HEK293 (cell line): Measurements from ENCODE around the gene COPS3.

ENCODE experiments used
- CTCF ChIA-PET: fragments of 350-600 bp; formaldehyde crosslinking; extraction: SDS; loops from one replicate; lab custom pipeline; 2021; ENCODE audit warnings: antibody characterized with exemption; lab: Yijun Ruan, JAX
- POLR2A ChIA-PET: fragments of 300-600 bp; formaldehyde crosslinking; extraction: SDS; loops from one replicate; lab custom pipeline; 2020; ENCODE audit warnings: antibody characterized with exemption, inconsistent platforms; lab: Yijun Ruan, JAX
- H3K27ac ChIP-seq: fragments of 200-500 bp; sonication (Bioruptor generic); 2 replicates; pipeline ENCODE4 v1.5.1; 2014; ENCODE audit warnings: low read depth, low read length, control low read depth, inconsistent platforms; ENCODE audit errors: extremely low read depth
- H3K36me3 ChIP-seq, 2 experiments: fragments of 200-500 bp in 1 of 2; sonication (Bioruptor generic) in 1 of 2; 1 replicate in 1 of 2; 2 replicates in 1 of 2; pipeline ENCODE4 v1.5.1; 2014 to 2017; ENCODE audit warnings: inconsistent platforms in 2 of 2, low read length in 2 of 2; ENCODE audit not compliant: control insufficient read depth in 2 of 2, insufficient read depth in 1 of 2
- H3K4me1 ChIP-seq: fragments of 200-500 bp; sonication (Bioruptor generic); 2 replicates; pipeline ENCODE4 v1.5.1; 2014; ENCODE audit warnings: mild to moderate bottlenecking, low read length, inconsistent platforms; ENCODE audit not compliant: control insufficient read depth, insufficient read depth
- H3K4me3 ChIP-seq: 2 replicates; pipeline ENCODE4 v1.5.1; 2011; ENCODE audit warnings: low read depth, mild to moderate bottlenecking, control low read depth, low read length, moderate library complexity
- H3K9me3 ChIP-seq: fragments of 200-500 bp; sonication (Bioruptor generic); 2 replicates; pipeline ENCODE4 v1.5.1; 2014; ENCODE audit warnings: low read depth, low read length, inconsistent platforms; ENCODE audit not compliant: control insufficient read depth, insufficient read depth
- BCL11A ChIP-seq: fragments of 450-650 bp; formaldehyde crosslinking; IDR thresholded peaks from 2 replicates; pipeline ENCODE4 v1.5.1; 2016; ENCODE audit warnings: low read depth, missing biosample characterization, missing genetic modification characterization
- BCL6B ChIP-seq: fragments of 450-650 bp; formaldehyde crosslinking; IDR thresholded peaks from 2 replicates; pipeline ENCODE4 v1.5.1; 2017; ENCODE audit warnings: missing biosample characterization, missing genetic modification characterization
- CTCF ChIP-seq: fragments of 450-650 bp; formaldehyde crosslinking; IDR thresholded peaks from 2 replicates; pipeline ENCODE4 v1.5.1; 2016; ENCODE audit warnings: missing biosample characterization, missing genetic modification characterization
- EGR2 ChIP-seq: fragments of 450-650 bp; formaldehyde crosslinking; IDR thresholded peaks from 2 replicates; pipeline ENCODE4 v1.5.1; 2016; ENCODE audit warnings: low read depth, missing biosample characterization, missing genetic modification characterization
- GLI4 ChIP-seq: fragments of 450-650 bp; formaldehyde crosslinking; IDR thresholded peaks from 2 replicates; pipeline ENCODE4 v1.5.1; 2016; ENCODE audit warnings: missing biosample characterization, missing genetic modification characterization
- KLF17 ChIP-seq: fragments of 450-650 bp; formaldehyde crosslinking; IDR thresholded peaks from 2 replicates; pipeline ENCODE4 v1.5.1; 2016; ENCODE audit warnings: missing biosample characterization, missing genetic modification characterization
- OSR2 ChIP-seq: fragments of 450-650 bp; formaldehyde crosslinking; IDR thresholded peaks from 2 replicates; pipeline ENCODE4 v1.5.1; 2016; ENCODE audit warnings: missing biosample characterization, missing genetic modification characterization
- SP3 ChIP-seq: fragments of 450-650 bp; formaldehyde crosslinking; IDR thresholded peaks from 2 replicates; pipeline ENCODE4 v1.5.1; 2016; ENCODE audit warnings: missing biosample characterization, missing genetic modification characterization
- SP7 ChIP-seq: fragments of 450-650 bp; formaldehyde crosslinking; IDR thresholded peaks from 2 replicates; pipeline ENCODE4 v1.5.1; 2016; ENCODE audit warnings: missing biosample characterization, missing genetic modification characterization
- ZFHX2 ChIP-seq: fragments of 450-650 bp; formaldehyde crosslinking; conservative IDR thresholded peaks from 2 replicates; pipeline ENCODE4 v1.5.1; 2016; ENCODE audit warnings: missing biosample characterization, missing genetic modification characterization
- ZFP69B ChIP-seq: fragments of 450-650 bp; formaldehyde crosslinking; IDR thresholded peaks from 2 replicates; pipeline ENCODE4 v1.5.1; 2016; ENCODE audit warnings: missing biosample characterization, missing genetic modification characterization
- ZIC2 ChIP-seq: fragments of 450-650 bp; formaldehyde crosslinking; IDR thresholded peaks from 2 replicates; pipeline ENCODE4 v1.5.1; 2016; ENCODE audit warnings: missing biosample characterization, missing genetic modification characterization
- ZNF211 ChIP-seq: fragments of 450-650 bp; formaldehyde crosslinking; IDR thresholded peaks from 2 replicates; pipeline ENCODE4 v1.5.1; 2016; ENCODE audit warnings: low read depth, missing biosample characterization, missing genetic modification characterization
- ZNF223 ChIP-seq: fragments of 450-650 bp; formaldehyde crosslinking; IDR thresholded peaks from 2 replicates; pipeline ENCODE4 v1.5.1; 2016; ENCODE audit warnings: missing biosample characterization, missing genetic modification characterization
- ZNF366 ChIP-seq: fragments of 450-650 bp; formaldehyde crosslinking; conservative IDR thresholded peaks from 2 replicates; pipeline ENCODE4 v1.5.1; 2016; ENCODE audit warnings: missing biosample characterization, missing genetic modification characterization
- ZNF501 ChIP-seq: fragments of 450-650 bp; formaldehyde crosslinking; IDR thresholded peaks from 2 replicates; pipeline ENCODE4 v1.5.1; 2016; ENCODE audit warnings: missing biosample characterization, missing genetic modification characterization
- ZNF544 ChIP-seq: fragments of 450-650 bp; formaldehyde crosslinking; IDR thresholded peaks from 2 replicates; pipeline ENCODE4 v1.5.0; 2017; ENCODE audit warnings: missing biosample characterization, missing genetic modification characterization
- ZNF561 ChIP-seq: fragments of 450-650 bp; IDR thresholded peaks from 2 replicates; pipeline ENCODE4 v1.5.1; 2018; ENCODE audit warnings: missing biosample characterization, missing genetic modification characterization, borderline replicate concordance
- ZNF585B ChIP-seq: fragments of 450-650 bp; formaldehyde crosslinking; IDR thresholded peaks from 2 replicates; pipeline ENCODE4 v1.5.1; 2016; ENCODE audit warnings: missing biosample characterization, missing genetic modification characterization
- ZNF600 ChIP-seq: fragments of 450-650 bp; formaldehyde crosslinking; IDR thresholded peaks from 2 replicates; pipeline ENCODE4 v1.5.1; 2016; ENCODE audit warnings: missing biosample characterization, missing genetic modification characterization
- ZNF660 ChIP-seq: fragments of 450-650 bp; IDR thresholded peaks from 2 replicates; pipeline ENCODE4 v1.5.1; 2018; ENCODE audit warnings: missing biosample characterization, mild to moderate bottlenecking, missing genetic modification characterization
- ZNF768 ChIP-seq: fragments of 450-650 bp; formaldehyde crosslinking; IDR thresholded peaks from 2 replicates; pipeline ENCODE4 v1.5.1; 2018; ENCODE audit warnings: missing biosample characterization, mild to moderate bottlenecking, missing genetic modification characterization
- ZNF830 ChIP-seq: fragments of 450-650 bp; IDR thresholded peaks from 2 replicates; pipeline ENCODE4 v1.5.0; 2018; ENCODE audit warnings: missing biosample characterization, missing genetic modification characterization, low read depth, mild to moderate bottlenecking, moderate library complexity
- TF ChIP-seq, protein P1 (sequence below): fragments of 450-650 bp; formaldehyde crosslinking; IDR thresholded peaks from 2 replicates; pipeline ENCODE4 v1.5.1; 2016; ENCODE audit warnings: missing biosample characterization, missing genetic modification characterization

COPS3 gene

GRCh38 chr17:17320911-17321220 is 39.8 kb upstream of the COPS3 start (continued):
- no peak for TF ChIP-seq BCL6B (tag by site-specific recombination)
- TF ChIP-seq, all 188 proteins: peak for 0

GRCh38 chr17:17320188-17320910 is 39.3 kb upstream of the COPS3 start:
- POLR2A ChIA-PET = interaction anchor here (0.6 kb wide), 1 partner anchor 57 kb away, joined by 3 read pairs; no protein-coding TSS in a partner anchor
- Histone ChIP-seq H3K27ac (no peak overlapping the region), H3K36me3 (no peaks in the 10 kb centered on the region; a peak in 1 of 3 replicates), H3K4me1 (peaks cover 2% of the 10 kb centered on the region)
- CTCF ChIA-PET = interaction anchor here (0.8 kb wide), 1 partner anchor 825 kb away, joined by 4 read pairs; no protein-coding TSS in a partner anchor
- no peak for TF ChIP-seq ZNF366 (tag by site-specific recombination)
- TF ChIP-seq ZNF600 (tag by site-specific recombination) = no peak
- TF ChIP-seq EGR2 (tag by site-specific recombination) = peak; percentile 59
- TF ChIP-seq OSR2 (tag by site-specific recombination) = no peak
- no peak for TF ChIP-seq ZNF501 (tag by site-specific recombination)
- TF ChIP-seq ZNF544 (tag by site-specific recombination) = no peak
- no peak for TF ChIP-seq ZNF211 (tag by site-specific recombination)
- TF ChIP-seq GLI4 (tag by site-specific recombination) = no peak
- no peak for TF ChIP-seq ZNF830 (tag by site-specific recombination)
- TF ChIP-seq, all 188 proteins: peak for 1
- no peak overlapping the region for H3K4me3 ChIP-seq
- no peaks in the 10 kb centered on the region for H3K9me3 ChIP-seq

DNA sequence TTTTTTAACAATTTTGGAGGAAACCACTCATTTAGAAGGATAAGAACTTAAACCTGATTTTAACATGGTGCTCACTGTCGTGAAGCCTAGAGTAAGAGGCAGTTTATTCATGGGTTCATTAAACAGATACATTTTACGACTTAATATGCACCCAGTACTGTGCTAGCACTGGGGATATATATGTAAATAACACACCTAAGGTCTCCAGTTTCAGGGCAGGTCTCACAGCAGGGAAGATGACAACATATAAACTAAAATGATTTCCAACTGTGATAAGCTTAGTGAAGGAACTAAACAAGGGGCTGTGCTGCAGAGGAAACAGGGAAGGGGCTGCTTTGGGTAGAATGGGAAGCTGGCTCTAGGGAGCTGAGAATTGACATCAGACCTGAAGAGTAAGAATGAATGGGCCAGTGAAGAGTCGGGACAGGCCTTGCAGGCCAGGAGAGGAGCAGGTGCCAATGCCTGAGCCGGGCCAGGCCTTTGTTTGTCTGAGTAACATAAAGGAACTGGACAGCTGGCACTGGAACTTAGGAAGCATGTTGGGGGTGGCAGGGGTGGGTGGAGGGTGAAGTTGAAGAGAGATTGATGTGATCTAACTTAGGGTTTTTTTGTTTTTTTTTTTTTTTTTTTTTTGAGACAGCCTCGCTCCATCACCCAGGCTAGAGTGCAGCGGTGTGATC is 34.2 kb upstream of the COPS3 start:
- Histone ChIP-seq H3K4me1 (peaks cover 4% of the 10 kb centered on the region), H3K9me3 (no peaks in the 10 kb centered on the region), H3K27ac (peak overlapping the region; percentile 8; the same call in 1 of the 2 replicates), H3K36me3 (peaks cover 2 to 4% of the 10 kb centered on the region in 2 experiments; a peak in 2 of 3 replicates), H3K4me3 (no peak overlapping the region)
- ChIA-PET CTCF (interaction anchor here (0.6 to 2.8 kb wide), 4 partner anchors 42 to 699 kb away, joined by 3 to 12 read pairs (median 3); no protein-coding TSS in a partner anchor), POLR2A (interaction anchor here (0.6 kb wide), 1 partner anchor 35 kb away, joined by 5 read pairs; no protein-coding TSS in a partner anchor)
- TF ChIP-seq, protein P1, sequence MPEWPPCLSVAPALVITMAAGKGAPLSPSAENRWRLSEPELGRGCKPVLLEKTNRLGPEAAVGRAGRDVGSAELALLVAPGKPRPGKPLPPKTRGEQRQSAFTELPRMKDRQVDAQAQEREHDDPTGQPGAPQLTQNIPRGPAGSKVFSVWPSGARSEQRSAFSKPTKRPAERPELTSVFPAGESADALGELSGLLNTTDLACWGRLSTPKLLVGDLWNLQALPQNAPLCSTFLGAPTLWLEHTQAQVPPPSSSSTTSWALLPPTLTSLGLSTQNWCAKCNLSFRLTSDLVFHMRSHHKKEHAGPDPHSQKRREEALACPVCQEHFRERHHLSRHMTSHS (tag by site-specific recombination) = no peak
- TF ChIP-seq SP3 (tag by site-specific recombination) = no peak
- TF ChIP-seq BCL11A (tag by site-specific recombination) = no peak
- 0 out of 2 replicates have a peak, but pooled peaks have one; percentile 38 for TF ChIP-seq ZFHX2
- TF ChIP-seq BCL6B (tag by site-specific recombination) = no peak
- peak; percentile 57; the same call in 1 of the 2 replicates for TF ChIP-seq KLF17 (tag by site-specific recombination)
- TF ChIP-seq ZIC2 = peak; percentile 51
- TF ChIP-seq EGR2 (tag by site-specific recombination) = peak; percentile 52; the same call in 1 of the 2 replicates
- no peak for TF ChIP-seq ZNF585B (tag by site-specific recombination)
- no peak for TF ChIP-seq ZNF768
- TF ChIP-seq SP7 = peak; percentile 59
- no peak for TF ChIP-seq ZNF211 (tag by site-specific recombination)
- TF ChIP-seq ZFP69B (tag by site-specific recombination) = no peak
- TF ChIP-seq ZNF561 (tag by site-specific recombination) = no peak
- TF ChIP-seq ZNF223 (tag by site-specific recombination) = no peak
- no peak for TF ChIP-seq ZNF660 (tag by site-specific recombination)
- TF ChIP-seq CTCF (tag by site-specific recombination) = no peak
